HepG2 (cell line): ENCODE results near the gene CEACAM8. TPM values are rescaled to one million over a fixed set of nuclear protein-coding genes. Genes with fewer than 3 reads are reported as not detected.

Source experiments
- ATAC-seq: fragments of 200-7000 bp; cut with Tn5 transposase; 3 replicates; pipeline ENCODE4 v1.9.1; 2020; ENCODE audit warnings: mild to moderate bottlenecking, moderate library complexity
- BruUV-seq: library from RNA; stranded (reverse); fragments of 400-500 nt; replicated peaks from 2 replicates; lab custom pipeline; 2021; lab: Mats Ljungman, UMichigan
- CTCF ChIA-PET: fragments of 300-600 bp; formaldehyde crosslinking; extraction: SDS; loops from one replicate; lab custom pipeline; 2021; ENCODE audit warnings: low total read pairs, inconsistent platforms, low intra/inter-chr PET ratio; lab: Yijun Ruan, JAX
- POLR2A ChIA-PET: fragments of 350-600 bp; sonication (Branson Sonifier 250); formaldehyde crosslinking; loops from one replicate; lab custom pipeline; 2020; ENCODE audit warnings: antibody characterized with exemption, inconsistent platforms; lab: Yijun Ruan, JAX
- DNase-seq: peaks from one replicate; pipeline ENCODE4 v3.0.0-alpha.2; 2015; ENCODE audit warnings: low spot score
- FAIRE-seq: peaks from 3 replicates; lab custom pipeline; 2011; peaks lifted over from hg19 to GRCh38; lab: Jason Lieb, UNC
- H2AFZ ChIP-seq: one replicate; pipeline ENCODE4 v1.6.1; 2011; ENCODE audit warnings: low read length, inconsistent platforms
- H3K27ac ChIP-seq: fragments of 300-600 bp; 3 replicates; pipeline ENCODE4 v1.8.0; 2011; ENCODE audit warnings: mixed run types, mild to moderate bottlenecking, mixed read lengths, low read length, inconsistent platforms; ENCODE audit not compliant: insufficient read depth; ENCODE audit errors: extremely low read length
- H3K27me3 ChIP-seq, 2 experiments: fragments of 200-600 bp in 1 of 2; 2 replicates in 1 of 2; 3 replicates in 1 of 2; pipeline versions ENCODE4 v1.6.0 to v1.8.0; 2011; ENCODE audit warnings: low read length in 2 of 2, mild to moderate bottlenecking in 2 of 2, moderate library complexity in 2 of 2, inconsistent platforms in 1 of 2; ENCODE audit not compliant: insufficient read depth in 2 of 2, control insufficient read depth in 1 of 2
- H3K36me3 ChIP-seq, 2 experiments: fragments of 200-600 bp in 1 of 2; replicated peaks in 1 of 2; 2 replicates in 1 of 2; 3 replicates in 1 of 2; pipeline versions ENCODE4 v1.5.1 to v1.8.0; 2011; ENCODE audit warnings: low read length in 2 of 2, inconsistent platforms in 1 of 2; ENCODE audit not compliant: insufficient read depth in 2 of 2, control insufficient read depth in 1 of 2
- H3K4me1 ChIP-seq: 2 replicates; pipeline ENCODE4 v1.5.1; 2012; ENCODE audit warnings: low read length, inconsistent platforms; ENCODE audit not compliant: insufficient read depth
- H3K4me2 ChIP-seq: 2 replicates; pipeline ENCODE4 v1.6.0; 2011; ENCODE audit warnings: low read depth, low read length, inconsistent platforms
- H3K4me3 ChIP-seq, 3 experiments: fragments of 200-600 bp in 1 of 3; sonication (generic), shearing (Covaris generic) in 1 of 3; replicated peaks in 1 of 3; 2 replicates each; pipeline ENCODE4 v1.5.1; 2011 to 2016; ENCODE audit warnings: low read length in 3 of 3, inconsistent platforms in 2 of 3, low read depth in 2 of 3, mild to moderate bottlenecking in 2 of 3, control low read depth in 1 of 3, mixed read lengths in 1 of 3; ENCODE audit not compliant: insufficient read depth in 1 of 3
- H3K79me2 ChIP-seq: one replicate; pipeline ENCODE4 v1.6.1; 2011; ENCODE audit warnings: low read length, inconsistent platforms; ENCODE audit not compliant: insufficient read depth
- H3K9ac ChIP-seq: 2 replicates; pipeline ENCODE4 v1.6.0; 2011; ENCODE audit warnings: mild to moderate bottlenecking, low read depth, low read length, inconsistent platforms; ENCODE audit not compliant: insufficient read depth
- H3K9me3 ChIP-seq: 2 replicates; pipeline ENCODE4 v1.5.1; 2012; ENCODE audit warnings: mild to moderate bottlenecking, low read length
- H4K20me1 ChIP-seq: 2 replicates; pipeline ENCODE4 v1.6.0; 2011; ENCODE audit warnings: inconsistent platforms, mild to moderate bottlenecking, low read length, moderate library complexity; ENCODE audit not compliant: insufficient read depth
- ARID2 ChIP-seq: sonication (generic); formaldehyde crosslinking; IDR thresholded peaks from 2 replicates; pipeline ENCODE4 v1.8.1; 2022; ENCODE audit warnings: mild to moderate bottlenecking, missing genetic modification reagents, borderline replicate concordance
- NBN ChIP-seq: fragments of 450-650 bp; conservative IDR thresholded peaks from 2 replicates; pipeline ENCODE4 v1.6.1; 2017
- POLR2AphosphoS5 ChIP-seq: IDR thresholded peaks from 2 replicates; pipeline ENCODE4 v1.6.1; 2012; ENCODE audit warnings: low read depth, low read length
- YEATS2 ChIP-seq: sonication (generic); formaldehyde crosslinking; IDR thresholded peaks from 2 replicates; pipeline ENCODE4 v1.4.0; 2020; ENCODE audit warnings: missing genetic modification reagents, borderline replicate concordance
- ZFP37 ChIP-seq: sonication (generic); formaldehyde crosslinking; IDR thresholded peaks from 2 replicates; pipeline ENCODE4 v1.4.0; 2020; ENCODE audit warnings: missing genetic modification reagents, borderline replicate concordance
- ZNF264 ChIP-seq: sonication (generic); formaldehyde crosslinking; IDR thresholded peaks from 2 replicates; pipeline ENCODE4 v1.4.0; 2020; ENCODE audit warnings: missing genetic modification reagents
- ZNF556 ChIP-seq: sonication (generic); formaldehyde crosslinking; IDR thresholded peaks from 2 replicates; pipeline ENCODE4 v1.4.0; 2020; ENCODE audit warnings: mild to moderate bottlenecking, missing genetic modification reagents, borderline replicate concordance
- ZNF773 ChIP-seq: sonication (generic); formaldehyde crosslinking; IDR thresholded peaks from 2 replicates; pipeline ENCODE4 v1.4.0; 2020; ENCODE audit warnings: missing genetic modification reagents, borderline replicate concordance
- WGBS: methylation state at CpG from one replicate; pipeline ENCODE4 v1.1.6; 2017; ENCODE audit warnings: low lambda C conversion rate; 5-methylcytosine and 5-hydroxymethylcytosine counted together
- in situ Hi-C: cut with HindIII; loops from 2 replicates; pipeline ENCODE4 v1.10.0; 2017; ENCODE audit warnings: low pct_unique_long_range_greater_than_20kb; ENCODE audit not compliant: extremely low pct_ligation_motif_present
- intact Hi-C: fragments of 100-400 bp; cut with micrococcal nuclease; formaldehyde crosslinking; loops from one replicate; pipeline ENCODE4 v1.10.0; 2022; ENCODE audit not compliant: unreplicated experiment
- polyA plus RNA-seq, 8 experiments: library from polyadenylated mRNA; depleted of rRNA in 3 of 8; stranded (reverse) in 7 of 8; unstranded in 1 of 8; fragments of >200 nt; fragmentation: Illumina TruSeq in 4 of 8; extraction: Trizol in 4 of 8; gene quantifications; 2 replicates each; pipeline versions ENCODE4 v1.2.1 to v1.2.3, GENCODE V29; 2011 to 2016; ENCODE audit warnings: low read depth in 4 of 8, missing spikeins in 1 of 8, mixed read lengths in 1 of 8; ENCODE audit not compliant: insufficient read depth in 1 of 8
- total RNA-seq, 5 experiments: library from RNA; depleted of rRNA; stranded (reverse); fragments of >200 nt; fragmentation: Illumina TruSeq; extraction: Trizol; gene quantifications; 2 replicates each; pipeline ENCODE4 v1.2.3, GENCODE V29; 2016; ENCODE audit warnings: low read depth in 1 of 5
- TF ChIP-seq, protein P1 (sequence below): IDR thresholded peaks from 2 replicates; pipeline ENCODE4 v1.6.1; 2016; ENCODE audit warnings: missing genetic modification reagents, missing compliant biosample characterization
- TF ChIP-seq, protein P2 (sequence below): sonication (generic); formaldehyde crosslinking; IDR thresholded peaks from 2 replicates; pipeline ENCODE4 v1.8.1; 2023; ENCODE audit warnings: missing genetic modification reagents, mild to moderate bottlenecking, borderline replicate concordance
- TF ChIP-seq, protein P3 (sequence below): sonication (generic); formaldehyde crosslinking; IDR thresholded peaks from 2 replicates; pipeline ENCODE4 v1.8.1; 2022; ENCODE audit warnings: mild to moderate bottlenecking, missing genetic modification reagents

Gene CEACAM8
- total and polyA plus RNA-seq, 2 of the 13 experiments (the other 11 are each of a cell fraction or from before 2014, with no cell fraction given) = not detected

DNA sequence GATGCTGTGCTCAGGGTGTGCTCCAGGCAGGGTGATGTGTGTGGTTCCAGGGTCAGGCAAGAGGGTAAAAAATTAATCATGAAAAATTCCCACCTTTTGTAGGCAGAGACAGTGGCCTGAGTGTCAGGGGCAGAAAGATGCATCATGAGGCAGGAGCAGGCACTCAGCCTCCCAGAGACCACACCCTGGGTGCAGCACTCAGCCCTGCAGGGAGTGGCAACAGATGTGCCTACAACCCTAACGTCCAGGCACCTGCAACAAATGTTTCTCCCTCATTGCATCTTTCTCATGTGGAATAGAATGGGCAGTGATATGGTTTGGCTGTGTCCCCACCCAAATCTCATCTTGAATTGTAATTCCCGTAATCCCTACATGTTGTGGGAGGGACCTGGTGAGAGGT is 46.8 kb downstream of the CEACAM8 start:
- Histone ChIP-seq H3K4me2 (no peak overlapping the region), H3K9ac (no peak overlapping the region), H3K36me3 (no peaks in the 10 kb centered on the region), H4K20me1 (no peaks in the 10 kb centered on the region), H3K27ac (no peak overlapping the region), H3K79me2 (no peaks in the 10 kb centered on the region), H3K4me1 (peaks cover 30% of the 10 kb centered on the region), H3K9me3 (no peaks in the 10 kb centered on the region; the same call in 1 of the 2 replicates), H3K4me3 (no peak overlapping the region), H2AFZ (no peak overlapping the region), H3K27me3 (no peaks in the 10 kb centered on the region; a peak in 2 of 5 replicates)
- 50% methylated on average over 2 of the region's 2 CpGs for WGBS
- BruUV-seq = no TSS peak
- FAIRE-seq (no peak), ATAC-seq (no peak), DNase-seq (no peak)
- intact Hi-C loops (no loop called here), in situ Hi-C loops (no loop called here)
- no peak for TF ChIP-seq ZNF556
- TF ChIP-seq ZNF773 (CRISPR knock-in tag) = no peak
- TF ChIP-seq, protein P1, sequence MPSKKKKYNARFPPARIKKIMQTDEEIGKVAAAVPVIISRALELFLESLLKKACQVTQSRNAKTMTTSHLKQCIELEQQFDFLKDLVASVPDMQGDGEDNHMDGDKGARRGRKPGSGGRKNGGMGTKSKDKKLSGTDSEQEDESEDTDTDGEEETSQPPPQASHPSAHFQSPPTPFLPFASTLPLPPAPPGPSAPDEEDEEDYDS (CRISPR knock-in tag) = no peak
- no peak for TF ChIP-seq NBN
- no peak for TF ChIP-seq ZNF264 (CRISPR knock-in tag)
- no peak for TF ChIP-seq ARID2
- TF ChIP-seq, protein P2, sequence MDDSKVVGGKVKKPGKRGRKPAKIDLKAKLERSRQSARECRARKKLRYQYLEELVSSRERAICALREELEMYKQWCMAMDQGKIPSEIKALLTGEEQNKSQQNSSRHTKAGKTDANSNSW (CRISPR knock-in tag) = no peak
- TF ChIP-seq YEATS2 (CRISPR knock-in tag) = no peak
- no peak for TF ChIP-seq POLR2AphosphoS5
- TF ChIP-seq ZFP37 = no peak
- TF ChIP-seq, protein P3, sequence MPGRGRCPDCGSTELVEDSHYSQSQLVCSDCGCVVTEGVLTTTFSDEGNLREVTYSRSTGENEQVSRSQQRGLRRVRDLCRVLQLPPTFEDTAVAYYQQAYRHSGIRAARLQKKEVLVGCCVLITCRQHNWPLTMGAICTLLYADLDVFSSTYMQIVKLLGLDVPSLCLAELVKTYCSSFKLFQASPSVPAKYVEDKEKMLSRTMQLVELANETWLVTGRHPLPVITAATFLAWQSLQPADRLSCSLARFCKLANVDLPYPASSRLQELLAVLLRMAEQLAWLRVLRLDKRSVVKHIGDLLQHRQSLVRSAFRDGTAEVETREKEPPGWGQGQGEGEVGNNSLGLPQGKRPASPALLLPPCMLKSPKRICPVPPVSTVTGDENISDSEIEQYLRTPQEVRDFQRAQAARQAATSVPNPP (CRISPR knock-in tag) = no peak
- ChIA-PET CTCF (no interaction called here), POLR2A (no interaction called here)
